Left ventricle myocardium inferior (tissue), 1 donor: ENCODE data around the gene BLVRA. TPM values are rescaled to one million over a fixed set of nuclear protein-coding genes. Genes with fewer than 3 reads are reported as not detected.
A peak's percentile ranks its signal among the peaks of the same experiment; 100 is the strongest.
"Not testable (repeated sequence)": the region's sequence is repeated elsewhere in the genome, so short reads cannot be mapped to it uniquely, and the experiment has no call there.

ENCODE experiments used
- DNase-seq: peaks from one replicate; pipeline ENCODE4 v3.0.0-alpha.2; 2020
- H3K27ac ChIP-seq: fragments of 200-600 bp; replicated peaks from 2 replicates; pipeline ENCODE4 v1.8.0; 2021
- H3K27me3 ChIP-seq: fragments of 200-600 bp; 2 replicates; pipeline ENCODE4 v1.8.0; 2021; ENCODE audit warnings: low read depth
- H3K36me3 ChIP-seq: fragments of 200-600 bp; 2 replicates; pipeline ENCODE4 v1.8.0; 2021
- H3K4me1 ChIP-seq: fragments of 200-600 bp; 2 replicates; pipeline ENCODE4 v1.8.0; 2021
- H3K4me3 ChIP-seq: fragments of 200-600 bp; 2 replicates; pipeline ENCODE4 v1.8.0; 2021; ENCODE audit warnings: mild to moderate bottlenecking, moderate library complexity
- H3K9me3 ChIP-seq: fragments of 200-600 bp; replicated peaks from 2 replicates; pipeline ENCODE4 v1.8.0; 2021
- CTCF ChIP-seq: fragments of 200-600 bp; IDR thresholded peaks from 2 replicates; pipeline ENCODE4 v1.8.0; 2021; ENCODE audit warnings: antibody characterized with exemption, mild to moderate bottlenecking, borderline replicate concordance
- intact Hi-C: fragments of 100-400 bp; cut with micrococcal nuclease; formaldehyde crosslinking; loops from one replicate; pipeline ENCODE4 v1.11.0; 2022
- long read RNA-seq: library from polyadenylated mRNA; unstranded; transcript quantifications from one replicate; pipeline ENCODE4 v2.0.0, GENCODE V29; 2021
- total RNA-seq: library from RNA; stranded (reverse); fragmentation: NEBNext Ultra II Directional; extraction: Animal tissue kit (Norgen Biotek cat#: 25700); gene quantifications from one replicate; pipeline ENCODE4 v1.2.1, GENCODE V29; 2021
- donor health status: DM: no; HTN: yes; CAD: no; lungs with severe emphysema.

BLVRA gene, protein sequence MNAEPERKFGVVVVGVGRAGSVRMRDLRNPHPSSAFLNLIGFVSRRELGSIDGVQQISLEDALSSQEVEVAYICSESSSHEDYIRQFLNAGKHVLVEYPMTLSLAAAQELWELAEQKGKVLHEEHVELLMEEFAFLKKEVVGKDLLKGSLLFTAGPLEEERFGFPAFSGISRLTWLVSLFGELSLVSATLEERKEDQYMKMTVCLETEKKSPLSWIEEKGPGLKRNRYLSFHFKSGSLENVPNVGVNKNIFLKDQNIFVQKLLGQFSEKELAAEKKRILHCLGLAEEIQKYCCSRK
- 44.8 TPM for total RNA-seq
- long read RNA-seq, transcript BLVRA-201 (8 exons, 1,071 nt): major isoform, 43 of 51 reads
- long read RNA-seq, partial matches to known transcripts: 2 of 51 reads
- long read RNA-seq, other reads (novel, unspliced or antisense): 4 of 51 reads

- intact Hi-C loops: no loop called here
- H3K4me3 ChIP-seq: peak within 1 kb of the TSS; percentile 78
- no peaks in the 10 kb centered on the region for H3K36me3 ChIP-seq
- H3K9me3 ChIP-seq: no peaks in the 10 kb centered on the region
- no peaks in the 10 kb centered on the region for H3K27me3 ChIP-seq
- DNase-seq: peak; percentile 76
- TF ChIP-seq CTCF: no peak
- peaks cover 26% of the 10 kb centered on the region for H3K4me1 ChIP-seq
- peak within 1 kb of the TSS; percentile 67 for H3K27ac ChIP-seq
Measured at GRCh38 chr7:43758029-43758821, at the start of gene BLVRA. TSS of gene BLVRA (plus strand) at chr7:43758680. CDS start at chr7:43771159, 12,479 bp downstream.

GRCh38 chr7:43711503-43711902 lies 47.0 kb upstream of the BLVRA start:
- no peak for DNase-seq
- no peak overlapping the region for H3K4me3 ChIP-seq

DNA sequence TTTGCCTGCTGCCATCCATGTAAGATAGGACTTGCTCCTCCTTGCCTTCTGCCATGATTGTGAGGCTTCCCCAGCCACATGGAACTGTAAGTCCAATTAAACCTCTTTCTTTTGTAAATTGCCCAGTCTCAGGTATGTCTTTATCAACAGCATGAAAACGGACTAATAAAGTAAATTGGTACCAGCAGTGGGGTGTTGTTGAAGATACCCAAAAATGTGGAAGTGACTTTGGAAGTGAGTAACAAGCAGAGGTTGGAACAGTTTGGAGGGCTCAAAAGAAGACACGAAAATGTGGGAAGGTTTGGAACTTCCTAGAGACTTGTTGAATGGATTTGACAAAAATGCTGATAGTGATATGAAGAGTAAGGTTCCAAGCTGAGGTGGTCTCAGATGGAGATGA lies 42.5 kb upstream of the BLVRA start:
- DNase-seq, H3K27me3 ChIP-seq, H3K36me3 ChIP-seq, H3K4me3 ChIP-seq, H3K27ac ChIP-seq, H3K9me3 ChIP-seq, intact Hi-C loops: not testable (repeated sequence)
- H3K4me1 ChIP-seq: peaks cover 13% of the 10 kb centered on the region

More at GRCh38 chr7:43711503-43711902, 47.0 kb upstream of the BLVRA start:
- H3K27ac ChIP-seq: no peak overlapping the region
- H3K9me3 ChIP-seq: no peaks in the 10 kb centered on the region
- H3K36me3 ChIP-seq: no peaks in the 10 kb centered on the region
- peaks cover 17% of the 10 kb centered on the region for H3K4me1 ChIP-seq
- intact Hi-C loops: no loop called here
- no peak for TF ChIP-seq CTCF
- H3K27me3 ChIP-seq: no peaks in the 10 kb centered on the region

- no peaks in the 10 kb centered on the region for H3K9me3 ChIP-seq
- no peak overlapping the region for H3K4me3 ChIP-seq
- no peaks in the 10 kb centered on the region for H3K27me3 ChIP-seq
- H3K27ac ChIP-seq: no peak overlapping the region
- no peaks in the 10 kb centered on the region for H3K36me3 ChIP-seq
- intact Hi-C loops: no loop called here
- TF ChIP-seq CTCF: no peak
- H3K4me1 ChIP-seq: peaks cover 11% of the 10 kb centered on the region
- DNase-seq: no peak
Measured at GRCh38 chr7:43716598-43716997, 41.9 kb upstream of the BLVRA start.

- TF ChIP-seq CTCF: peak; percentile 76
- no peaks in the 10 kb centered on the region for H3K27me3 ChIP-seq
- H3K36me3 ChIP-seq: no peaks in the 10 kb centered on the region
- peaks cover 41% of the 10 kb centered on the region for H3K4me1 ChIP-seq
- DNase-seq: no peak
- H3K9me3 ChIP-seq: no peaks in the 10 kb centered on the region
- H3K27ac ChIP-seq: no peak overlapping the region
- H3K4me3 ChIP-seq: no peak overlapping the region
- intact Hi-C loops: loop anchor here (10.0 kb wide), 1 partner anchor 114 kb away; no protein-coding TSS in a partner anchor
Measured at GRCh38 chr7:43721193-43721806, 37.2 kb upstream of the BLVRA start.
